H1 (cell line): ENCODE data around the gene HABP2. TPM values are rescaled to one million over a fixed set of nuclear protein-coding genes. Genes with fewer than 3 reads are reported as not detected.

Source experiments
- CTCF ChIA-PET: fragments of 300-600 bp; sonication (Branson Sonifier 250); formaldehyde crosslinking; loops from one replicate; lab custom pipeline; 2021; ENCODE audit not compliant: partially characterized antibody; lab: Charles Lee
- POLR2A ChIA-PET: fragments of 300-600 bp; sonication (Branson Sonifier 250); formaldehyde crosslinking; loops from one replicate; lab custom pipeline; 2021; ENCODE audit warnings: inconsistent platforms; ENCODE audit not compliant: partially characterized antibody; lab: Charles Lee
- DNase-seq, 2 experiments: peaks; one replicate each; pipeline versions ENCODE4 v3.0.0 to v3.0.0-alpha.2; 2010 to 2022; ENCODE audit warnings: low spot score in 2 of 2, low read depth in 1 of 2, mixed read lengths in 1 of 2
- FAIRE-seq: peaks from 2 replicates; lab custom pipeline; 2011; peaks lifted over from hg19 to GRCh38; lab: Jason Lieb, UNC
- H2AFZ ChIP-seq: 2 replicates; pipeline ENCODE4 v1.8.1; 2012; ENCODE audit warnings: low read length, inconsistent platforms
- H2AK5ac ChIP-seq: 2 replicates; pipeline ENCODE4 v1.6.1; 2013; ENCODE audit warnings: low read depth, low read length
- H2BK120ac ChIP-seq: replicated peaks from 2 replicates; pipeline ENCODE3; 2013; ENCODE audit warnings: low read depth, low read length, inconsistent platforms
- H2BK12ac ChIP-seq: 2 replicates; pipeline ENCODE4 v1.6.1; 2013; ENCODE audit warnings: low read depth, low read length
- H2BK15ac ChIP-seq: 2 replicates; pipeline ENCODE4 v1.6.1; 2013; ENCODE audit warnings: low read length
- H2BK20ac ChIP-seq: 2 replicates; pipeline ENCODE4 v1.6.1; 2013; ENCODE audit warnings: low read length
- H2BK5ac ChIP-seq: 2 replicates; pipeline ENCODE4 v1.6.1; 2013; ENCODE audit warnings: low read depth, low read length
- H3K14ac ChIP-seq: 2 replicates; pipeline ENCODE4 v1.6.1; 2013; ENCODE audit warnings: inconsistent platforms; ENCODE audit not compliant: insufficient read length
- H3K18ac ChIP-seq: 2 replicates; pipeline ENCODE4 v1.6.1; 2013; ENCODE audit warnings: low read length; ENCODE audit errors: extremely low read depth
- H3K23ac ChIP-seq: 2 replicates; pipeline ENCODE4 v1.6.1; 2013; ENCODE audit warnings: inconsistent platforms; ENCODE audit not compliant: insufficient read length
- H3K23me2 ChIP-seq: 2 replicates; pipeline ENCODE4 v1.6.1; 2013; ENCODE audit warnings: low read depth, low read length
- H3K27ac ChIP-seq: 2 replicates; pipeline ENCODE4 v1.6.1; 2011; ENCODE audit warnings: low read depth, low read length, inconsistent platforms
- H3K27me3 ChIP-seq, 4 experiments: replicated peaks in 1 of 4; 1 replicate in 1 of 4; 2 replicates in 3 of 4; pipeline versions ENCODE4 v1.6.1 to v1.8.1; 2011 to 2013; ENCODE audit warnings: low read length in 3 of 4, mild to moderate bottlenecking in 3 of 4, inconsistent platforms in 2 of 4, mixed read lengths in 2 of 4, moderate library complexity in 1 of 4; ENCODE audit not compliant: control insufficient read depth in 3 of 4, insufficient read depth in 3 of 4; ENCODE audit errors: extremely low read depth in 1 of 4
- H3K36me3 ChIP-seq, 4 experiments: 2 replicates each; pipeline versions ENCODE4 v1.6.1 to v1.8.1; 2011 to 2013; ENCODE audit warnings: mild to moderate bottlenecking in 4 of 4, low read length in 3 of 4, moderate library complexity in 2 of 4, control low read depth in 1 of 4, inconsistent platforms in 1 of 4; ENCODE audit not compliant: insufficient read depth in 4 of 4, control insufficient read depth in 2 of 4
- H3K4ac ChIP-seq: replicated peaks from 2 replicates; pipeline ENCODE3; 2013; ENCODE audit warnings: low read length, low read depth, mixed read lengths, inconsistent platforms; ENCODE audit not compliant: insufficient read length
- H3K4me1 ChIP-seq, 4 experiments: replicated peaks in 1 of 4; 1 replicate in 1 of 4; 2 replicates in 3 of 4; pipeline versions ENCODE4 v1.6.1 to v1.8.1; 2011 to 2013; ENCODE audit warnings: low read length in 3 of 4, inconsistent platforms in 2 of 4, mixed read lengths in 1 of 4; ENCODE audit not compliant: insufficient read depth in 4 of 4, control insufficient read depth in 3 of 4
- H3K4me2 ChIP-seq, 2 experiments: 2 replicates each; pipeline versions ENCODE4 v1.6.1 to v1.8.1; 2011 to 2013; ENCODE audit warnings: low read depth in 2 of 2, low read length in 2 of 2, control low read depth in 1 of 2, inconsistent platforms in 1 of 2, mild to moderate bottlenecking in 1 of 2; ENCODE audit not compliant: insufficient read depth in 1 of 2
- H3K4me3 ChIP-seq, 4 experiments: fragments of 200-600, 300-600 bp in 1 of 4; sonication (generic), shearing (Covaris generic), sonication (Bioruptor Twin) in 1 of 4; 2 replicates each; pipeline versions ENCODE4 v1.5.1 to v1.8.1; 2011 to 2016; ENCODE audit warnings: low read length in 4 of 4, low read depth in 3 of 4, control low read depth in 2 of 4, inconsistent platforms in 2 of 4, mild to moderate bottlenecking in 2 of 4, mixed read lengths in 1 of 4, moderate library complexity in 1 of 4; ENCODE audit not compliant: insufficient read depth in 2 of 4; ENCODE audit errors: extremely low read depth in 1 of 4
- H3K56ac ChIP-seq: replicated peaks from 2 replicates; pipeline ENCODE3; 2013; ENCODE audit warnings: low read depth, mild to moderate bottlenecking, mixed read lengths, low read length, inconsistent platforms; ENCODE audit not compliant: insufficient read length
- H3K79me1 ChIP-seq: 2 replicates; pipeline ENCODE4 v1.6.1; 2013; ENCODE audit warnings: low read depth, low read length, control low read depth
- H3K79me2 ChIP-seq, 2 experiments: 2 replicates each; pipeline versions ENCODE4 v1.6.1 to v1.8.1; 2012 to 2013; ENCODE audit warnings: low read length in 2 of 2, mild to moderate bottlenecking in 2 of 2, inconsistent platforms in 1 of 2; ENCODE audit not compliant: insufficient read depth in 2 of 2, control insufficient read depth in 1 of 2
- H3K9ac ChIP-seq, 4 experiments: replicated peaks in 1 of 4; 1 replicate in 1 of 4; 2 replicates in 3 of 4; pipeline versions ENCODE4 v1.6.1 to v1.8.1; 2011 to 2013; ENCODE audit warnings: low read depth in 3 of 4, low read length in 3 of 4, control low read depth in 2 of 4, mild to moderate bottlenecking in 2 of 4, moderate library complexity in 2 of 4, inconsistent platforms in 1 of 4; ENCODE audit errors: extremely low read depth in 1 of 4
- H3K9me3 ChIP-seq, 2 experiments: 2 replicates each; pipeline versions ENCODE4 v1.6.1 to v1.8.1; 2012 to 2013; ENCODE audit warnings: mild to moderate bottlenecking in 2 of 2, moderate library complexity in 2 of 2, control low read depth in 1 of 2, inconsistent platforms in 1 of 2, low read depth in 1 of 2, low read length in 1 of 2, mixed read lengths in 1 of 2; ENCODE audit not compliant: insufficient read depth in 2 of 2
- H4K20me1 ChIP-seq, 2 experiments: replicated peaks in 1 of 2; 2 replicates each; pipeline versions ENCODE3 to v1.8.1; 2011 to 2013; ENCODE audit warnings: inconsistent platforms in 2 of 2, low read length in 2 of 2, mild to moderate bottlenecking in 1 of 2; ENCODE audit not compliant: insufficient read depth in 2 of 2, control insufficient read depth in 1 of 2
- H4K5ac ChIP-seq: 2 replicates; pipeline ENCODE4 v1.6.1; 2013; ENCODE audit warnings: low read length, low read depth, mixed read lengths, inconsistent platforms; ENCODE audit not compliant: insufficient read length
- H4K8ac ChIP-seq: 2 replicates; pipeline ENCODE4 v1.8.0; 2013; ENCODE audit warnings: mild to moderate bottlenecking, moderate library complexity, low read length, inconsistent platforms; ENCODE audit not compliant: insufficient read depth; ENCODE audit errors: extremely low read depth
- H4K91ac ChIP-seq: replicated peaks from 2 replicates; pipeline ENCODE3; 2013; ENCODE audit warnings: low read length, mixed read lengths, inconsistent platforms; ENCODE audit not compliant: insufficient read length
- CBX8 ChIP-seq: fragments of 300-800, 300-1000 bp; sonication (generic); IDR thresholded peaks from 2 replicates; pipeline ENCODE4 v1.7.1; 2016; ENCODE audit warnings: low read depth, low read length, borderline replicate concordance
- CEBPB ChIP-seq: IDR thresholded peaks from 2 replicates; pipeline ENCODE4 v1.6.1; 2012; ENCODE audit warnings: low read depth, low read length
- CTBP2 ChIP-seq: IDR thresholded peaks from 2 replicates; pipeline ENCODE4 v1.7.0; 2011; ENCODE audit warnings: borderline replicate concordance, mild to moderate bottlenecking, moderate library complexity, mixed read lengths, low read length; ENCODE audit not compliant: insufficient read depth, insufficient read length
- HDAC2 ChIP-seq, 2 experiments: fragments of 300-600 bp in 1 of 2; sonication (generic) in 1 of 2; IDR thresholded peaks; 2 replicates each; pipeline ENCODE4 v1.6.1; 2011 to 2012; ENCODE audit warnings: low read depth in 2 of 2, low read length in 2 of 2, mild to moderate bottlenecking in 2 of 2, moderate library complexity in 2 of 2, borderline replicate concordance in 1 of 2, inconsistent platforms in 1 of 2
- KDM1A ChIP-seq: fragments of 200-600, 300-600 bp; sonication (generic); IDR thresholded peaks from 2 replicates; pipeline ENCODE4 v1.7.1; 2016; ENCODE audit warnings: mild to moderate bottlenecking, low read length, borderline replicate concordance
- MAFK ChIP-seq: IDR thresholded peaks from 2 replicates; pipeline ENCODE4 v1.6.1; 2012; ENCODE audit warnings: low read depth, mild to moderate bottlenecking, improper control_type of control experiment, low read length
- SIN3A ChIP-seq, 2 experiments: IDR thresholded peaks in 1 of 2; conservative IDR thresholded peaks in 1 of 2; 2 replicates each; pipeline ENCODE4 v1.6.1; 2011 to 2012; ENCODE audit warnings: low read length in 2 of 2, improper control_type of control experiment in 1 of 2, low read depth in 1 of 2, mild to moderate bottlenecking in 1 of 2
- SP4 ChIP-seq: IDR thresholded peaks from 2 replicates; pipeline ENCODE4 v1.6.1; 2012; ENCODE audit warnings: low read length, inconsistent platforms
- SUZ12 ChIP-seq: fragments of 200-600 bp; sonication (generic); IDR thresholded peaks from 2 replicates; pipeline ENCODE4 v1.6.1; 2012; ENCODE audit warnings: mild to moderate bottlenecking, inconsistent platforms, low read length, moderate library complexity, mixed read lengths
- WGBS, 2 experiments: shearing (Covaris generic) in 1 of 2; methylation state at CpG; one replicate each; pipeline versions ENCODE4 v1.1.6 to v1.1.7; 2013 to 2015; ENCODE audit warnings: low lambda C conversion rate in 2 of 2, mixed read lengths in 2 of 2, inconsistent platforms in 1 of 2, low coverage in 1 of 2, missing lambda C conversion rate in 1 of 2; ENCODE audit not compliant: insufficient replicate concordance in 2 of 2, insufficient coverage in 1 of 2, insufficient read length in 1 of 2; ENCODE audit errors: extremely low coverage in 1 of 2, missing lambda C conversion rate in 1 of 2; 5-methylcytosine and 5-hydroxymethylcytosine counted together
- polyA plus RNA-seq, 7 experiments: library from polyadenylated mRNA; depleted of rRNA in 3 of 7; stranded (reverse) in 5 of 7; unstranded in 2 of 7; fragments of >200 nt in 5 of 7; fragments of 200-250 nt in 2 of 7; gene quantifications; 1 replicate in 5 of 7; 2 replicates in 1 of 7; 4 replicates in 1 of 7; pipeline versions ENCODE4 v1.2.1 to v1.2.3, GENCODE V29; 2011 to 2013; ENCODE audit warnings: missing spikeins in 2 of 7, mixed read lengths in 2 of 7
- total RNA-seq: library from RNA; stranded (reverse); fragmentation: NEBNext Ultra II Directional; extraction: Animal tissue kit (Norgen Biotek cat#: 25700); gene quantifications from 2 replicates; pipeline ENCODE4 v1.2.1, GENCODE V29; 2021

The HABP2 gene
- total and polyA plus RNA-seq, 2 of the 8 experiments (the other 6 are each of a cell fraction or from before 2014, with no cell fraction given), result not detected

- WGBS, 2 experiments, result 70% methylated on average over 3 of the region's 3 CpGs; no CpG with 5 or more reads in 1 of the 2 experiments
- Histone ChIP-seq H3K14ac (no peak overlapping the region), H2BK15ac (no peak overlapping the region), H2BK5ac (no peak overlapping the region), H3K23ac (no peak overlapping the region), H4K91ac (no peak overlapping the region), H2AK5ac (no peak overlapping the region), H3K4me3 (no peak overlapping the region), H3K27ac (no peak overlapping the region), H3K4me2 (no peak overlapping the region), H4K20me1 (peaks cover 10 to 17% of the 10 kb centered on the region in 2 experiments), H2BK12ac (no peak overlapping the region), H3K79me2 (no peaks in the 10 kb centered on the region), H3K18ac (no peak overlapping the region), H3K23me2 (no peaks in the 10 kb centered on the region), H3K4ac (no peak overlapping the region), H3K56ac (no peak overlapping the region), H3K9me3 (no peaks in the 10 kb centered on the region), H4K8ac (no peak overlapping the region), H4K5ac (no peak overlapping the region), H2AFZ (no peak overlapping the region), H3K4me1 (peaks cover 2 to 20% (median 13%) of the 10 kb centered on the region in 4 experiments), H3K27me3 (peaks cover 69 to 87% (median 81%) of the 10 kb centered on the region in 4 experiments), H2BK20ac (no peak overlapping the region), H3K79me1 (no peaks in the 10 kb centered on the region), H3K36me3 (no peaks in the 10 kb centered on the region), H3K9ac (no peak overlapping the region), H2BK120ac (no peak overlapping the region)
- POLR2A ChIA-PET, result no interaction called here
- no peak for DNase-seq
- FAIRE-seq, result no peak
- TF ChIP-seq CTBP2 (no peak), KDM1A (no peak), CEBPB (no peak), SP4 (no peak), HDAC2 (IDR thresholded peaks at IDR 0.05; ENCODE audit: borderline replicate concordance in 1 of 2, low read depth in 2 of 2, low read length in 2 of 2) (no peak), MAFK (no peak), SUZ12 (no peak), CBX8 (no peak), SIN3A (conservative IDR thresholded peaks at IDR 0.05 in 1 of 2, IDR thresholded peaks at IDR 0.05 in 1 of 2; ENCODE audit: low read depth in 1 of 2, low read length in 2 of 2) (no peak)
- CTCF ChIA-PET, result interaction anchor here (1.0 to 3.0 kb wide), 4 partner anchors 8 to 61 kb away, joined by 3 to 18 read pairs (median 8); no protein-coding TSS in a partner anchor
Observed at GRCh38 chr10:113555245-113555644, 2.4 kb downstream of the HABP2 start.
